Measurements from ENCODE around the gene CEP97.

DNA sequence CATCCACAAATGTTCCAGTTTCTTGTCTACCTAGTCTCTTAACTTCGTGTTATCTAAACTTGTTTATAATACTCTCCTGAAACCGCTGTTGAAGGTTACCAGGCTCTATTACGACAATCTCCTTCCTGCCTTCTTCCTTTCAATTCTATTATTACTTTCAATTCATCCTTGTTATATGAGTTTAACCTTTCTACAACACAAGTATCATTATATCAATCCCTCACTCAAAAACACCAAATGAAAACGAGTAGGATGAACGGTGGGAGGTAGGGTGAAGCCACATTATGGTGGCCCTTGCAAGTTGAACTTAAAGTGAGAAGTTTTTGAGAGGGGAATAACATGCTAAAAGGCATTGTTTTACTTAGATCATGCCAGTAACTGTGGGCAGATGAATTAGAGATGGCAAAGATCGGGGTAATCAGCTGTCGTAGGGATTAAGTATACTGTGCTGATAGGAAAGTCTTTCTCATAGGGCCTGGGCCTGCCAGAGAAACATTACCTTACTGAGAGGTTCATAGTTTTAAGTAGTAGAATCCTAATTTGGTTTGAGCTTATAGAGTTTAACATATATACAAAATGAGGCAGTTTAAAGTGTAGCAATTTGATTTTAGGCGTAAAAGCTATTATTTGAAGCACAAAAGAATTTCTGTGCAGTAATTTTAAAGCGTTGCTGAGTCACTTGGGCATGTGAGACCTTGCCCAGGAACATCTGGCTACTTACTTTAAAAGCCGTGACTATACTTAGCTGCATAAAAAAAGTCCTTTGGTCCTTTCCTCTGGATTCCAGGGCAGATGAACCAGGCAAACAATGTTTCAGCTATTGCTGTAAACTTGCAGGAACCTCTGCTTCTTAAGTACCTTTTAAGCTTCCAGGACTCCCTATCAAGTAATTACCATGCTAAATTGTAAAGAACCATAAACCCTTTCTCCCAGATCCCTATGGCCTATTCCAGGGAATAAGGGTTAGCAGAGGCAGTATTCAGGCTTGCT lies 3.3 kb upstream of the CEP97 start:
- TF ChIP-seq, protein P1, sequence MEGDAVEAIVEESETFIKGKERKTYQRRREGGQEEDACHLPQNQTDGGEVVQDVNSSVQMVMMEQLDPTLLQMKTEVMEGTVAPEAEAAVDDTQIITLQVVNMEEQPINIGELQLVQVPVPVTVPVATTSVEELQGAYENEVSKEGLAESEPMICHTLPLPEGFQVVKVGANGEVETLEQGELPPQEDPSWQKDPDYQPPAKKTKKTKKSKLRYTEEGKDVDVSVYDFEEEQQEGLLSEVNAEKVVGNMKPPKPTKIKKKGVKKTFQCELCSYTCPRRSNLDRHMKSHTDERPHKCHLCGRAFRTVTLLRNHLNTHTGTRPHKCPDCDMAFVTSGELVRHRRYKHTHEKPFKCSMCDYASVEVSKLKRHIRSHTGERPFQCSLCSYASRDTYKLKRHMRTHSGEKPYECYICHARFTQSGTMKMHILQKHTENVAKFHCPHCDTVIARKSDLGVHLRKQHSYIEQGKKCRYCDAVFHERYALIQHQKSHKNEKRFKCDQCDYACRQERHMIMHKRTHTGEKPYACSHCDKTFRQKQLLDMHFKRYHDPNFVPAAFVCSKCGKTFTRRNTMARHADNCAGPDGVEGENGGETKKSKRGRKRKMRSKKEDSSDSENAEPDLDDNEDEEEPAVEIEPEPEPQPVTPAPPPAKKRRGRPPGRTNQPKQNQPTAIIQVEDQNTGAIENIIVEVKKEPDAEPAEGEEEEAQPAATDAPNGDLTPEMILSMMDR (IDR thresholded peaks at IDR 0.05): no peak
- no peak for TF ChIP-seq EZH2 (IDR thresholded peaks at IDR 0.05; ENCODE audit: borderline replicate concordance, insufficient read depth, low read depth, low read length, poor library complexity, severe bottlenecking)

All from B cell (primary cell).